C4-2B (cell line): ENCODE measurements around the gene SETBP1.

Experiments used
- CTCF ChIP-seq: fragments of 450-650 bp; conservative IDR thresholded peaks from 2 replicates; pipeline ENCODE4 v1.5.1; 2017; ENCODE audit warnings: mild to moderate bottlenecking
- ZFX ChIP-seq: fragments of 450-650 bp; IDR thresholded peaks from 2 replicates; pipeline ENCODE4 v1.6.1; 2017

- TF ChIP-seq CTCF (no peak), ZFX (no peak)
These were observed 386.2 kb downstream of the SETBP1 start for GRCh38 chr18:45066886-45067285.
